A673 (cell line): ENCODE measurements around the gene SLC17A2. TPM values are rescaled to one million over a fixed set of nuclear protein-coding genes. Genes with fewer than 3 reads are reported as not detected.

Experiments
- Bru-seq: library from RNA; stranded (reverse); fragments of 400-500 nt; gene quantifications from one replicate; lab custom pipeline; 2021; lab: Mats Ljungman, UMichigan
- BruChase-seq, 2 experiments: library from RNA; stranded (reverse); fragments of 400-500 nt; gene quantifications; one replicate each; lab custom pipeline; 2021; lab: Mats Ljungman, UMichigan
- BruUV-seq: library from RNA; stranded (reverse); fragments of 400-500 nt; replicated peaks from 2 replicates; lab custom pipeline; 2021; lab: Mats Ljungman, UMichigan
- CTCF ChIA-PET: fragments of 300-600 bp; sonication (Branson Sonifier 250); formaldehyde crosslinking; loops from one replicate; lab custom pipeline; 2022; ENCODE audit warnings: antibody characterized with exemption; lab: Charles Lee
- POLR2A ChIA-PET: fragments of 300-600 bp; sonication (Branson Sonifier 250); formaldehyde crosslinking; loops from one replicate; lab custom pipeline; 2022; ENCODE audit warnings: antibody characterized with exemption; ENCODE audit not compliant: low non-redundant PET; lab: Charles Lee
- DNase-seq: peaks from one replicate; pipeline ENCODE4 v3.0.0-alpha.2; 2015; ENCODE audit warnings: low spot score
- H3K27ac ChIP-seq: fragments of 200-600 bp; sonication (generic); 2 replicates; pipeline ENCODE4 v1.5.1; 2016; ENCODE audit warnings: mixed run types, low read depth, mild to moderate bottlenecking, mixed read lengths, antibody characterized with exemption, low read length; ENCODE audit not compliant: poor library complexity, severe bottlenecking
- H3K27me3 ChIP-seq: fragments of 200-600 bp; sonication (generic); replicated peaks from 2 replicates; pipeline ENCODE4 v1.6.1; 2017; ENCODE audit warnings: mixed run types, low read depth, mild to moderate bottlenecking, mixed read lengths, antibody characterized with exemption, low read length; ENCODE audit not compliant: insufficient read depth, poor library complexity
- H3K36me3 ChIP-seq: fragments of 200-600 bp; sonication (generic); 2 replicates; pipeline ENCODE4 v1.6.1; 2016; ENCODE audit warnings: mixed run types, mild to moderate bottlenecking, mixed read lengths, antibody characterized with exemption, low read length; ENCODE audit not compliant: insufficient read depth, poor library complexity, severe bottlenecking
- H3K4me1 ChIP-seq: fragments of 200-600 bp; sonication (generic); 2 replicates; pipeline ENCODE4 v1.6.1; 2017; ENCODE audit warnings: mixed run types, mild to moderate bottlenecking, mixed read lengths, antibody characterized with exemption, low read length; ENCODE audit not compliant: insufficient read depth, poor library complexity, severe bottlenecking
- H3K4me3 ChIP-seq: fragments of 200-600 bp; sonication (generic); 2 replicates; pipeline ENCODE4 v1.5.1; 2016; ENCODE audit warnings: low read depth, mixed run types, mild to moderate bottlenecking, mixed read lengths, low read length; ENCODE audit not compliant: poor library complexity, severe bottlenecking
- H3K9me3 ChIP-seq: fragments of 200-600 bp; sonication (generic); 2 replicates; pipeline ENCODE4 v1.6.1; 2016; ENCODE audit warnings: mixed run types, low read depth, mild to moderate bottlenecking, mixed read lengths, antibody characterized with exemption, low read length; ENCODE audit not compliant: poor library complexity, severe bottlenecking
- CTCF ChIP-seq: fragments of 300-800, 200-600 bp; sonication (generic); conservative IDR thresholded peaks from 2 replicates; pipeline ENCODE4 v1.5.1; 2017; ENCODE audit warnings: low read depth, mild to moderate bottlenecking, antibody characterized with exemption, low read length, moderate library complexity, mixed read lengths
- EZH2 ChIP-seq: fragments of 200-600 bp; sonication (generic); IDR thresholded peaks from 2 replicates; pipeline ENCODE4 v1.6.1; 2017; ENCODE audit warnings: borderline replicate concordance, low read depth, mild to moderate bottlenecking, mixed read lengths, antibody characterized with exemption, low read length; ENCODE audit not compliant: poor library complexity, severe bottlenecking
- intact Hi-C: fragments of 100-400 bp; cut with micrococcal nuclease; formaldehyde crosslinking; loops from one replicate; pipeline ENCODE4 v1.10.0; 2022; ENCODE audit not compliant: unreplicated experiment
- long read RNA-seq: library from polyadenylated mRNA; stranded (forward); transcript quantifications from one replicate; pipeline ENCODE4 v2.0.0, GENCODE V29; 2022
- total RNA-seq: library from RNA; stranded (reverse); gene quantifications from 2 replicates; pipeline ENCODE4 v1.2.3, GENCODE V29; 2021

Gene SLC17A2
- not detected in 2 replicates for total RNA-seq
- Bru-seq, nascent RNA, result not detected
- not detected for BruChase-seq, experiment 1, labeled RNA remaining after a 2-hour chase
- BruChase-seq, experiment 2, labeled RNA remaining after a 6-hour chase, result not detected
- long read RNA-seq, result 0 reads

- CTCF ChIA-PET, result no interaction called here
- intact Hi-C loops, result no loop called here
- no peak within 1 kb of the TSS for H3K27ac ChIP-seq
- no peaks in the 10 kb centered on the region for H3K4me1 ChIP-seq
- no TSS peak for BruUV-seq
- DNase-seq, result no peak
- no peak for TF ChIP-seq EZH2
- TF ChIP-seq CTCF, result no peak
- POLR2A ChIA-PET, result no interaction called here
- no peaks in the 10 kb centered on the region for H3K36me3 ChIP-seq
- no peaks in the 10 kb centered on the region for H3K27me3 ChIP-seq
- no peaks in the 10 kb centered on the region for H3K9me3 ChIP-seq
- no peak within 1 kb of the TSS for H3K4me3 ChIP-seq
Measured at GRCh38 chr6:25930532-25931410, at the start of gene SLC17A2. Gene SLC17A2, minus strand, starts transcription at chr6:25930691. Its CDS starts 4,895 bp downstream, at chr6:25925796.

- intact Hi-C loops, result no loop called here
- Histone ChIP-seq H3K9me3 (no peaks in the 10 kb centered on the region), H3K27me3 (no peaks in the 10 kb centered on the region), H3K4me3 (no peak overlapping the region), H3K4me1 (peaks cover 8% of the 10 kb centered on the region), H3K36me3 (peaks cover 70% of the 10 kb centered on the region), H3K27ac (no peak overlapping the region)
- no peak for DNase-seq
- no TSS peak for BruUV-seq
- POLR2A ChIA-PET, result no interaction called here
- CTCF ChIA-PET, result no interaction called here
- TF ChIP-seq EZH2 (no peak), CTCF (no peak)
Measured at GRCh38 chr6:25975923-25976560, 45.6 kb upstream of the SLC17A2 start.

GRCh38 chr6:25973923-25974555, 43.5 kb upstream of the SLC17A2 start:
- intact Hi-C loops, result no loop called here

More at GRCh38 chr6:25973923-25974555, 43.5 kb upstream of the SLC17A2 start:
- BruUV-seq, result no TSS peak
- peaks cover 19% of the 10 kb centered on the region for H3K4me1 ChIP-seq
- ChIA-PET CTCF (no interaction called here), POLR2A (no interaction called here)
- H3K27me3 ChIP-seq, result no peaks in the 10 kb centered on the region
- H3K4me3 ChIP-seq, result no peak overlapping the region
- H3K27ac ChIP-seq, result no peak overlapping the region
- TF ChIP-seq EZH2, result no peak
- TF ChIP-seq CTCF, result no peak
- DNase-seq, result no peak
- peaks cover 79% of the 10 kb centered on the region for H3K36me3 ChIP-seq
- H3K9me3 ChIP-seq, result no peaks in the 10 kb centered on the region
